NCI-H2107 (cell line): ENCODE measurements around the gene MTURN.
"Not testable (repeated sequence)": the region's sequence is repeated elsewhere in the genome, so short reads cannot be mapped to it uniquely, and the experiment has no call there.

ENCODE experiments used
- DNase-seq: peaks from one replicate; lab custom pipeline; 2025; lab: John Stamatoyannopoulos, UW

The MTURN gene

GRCh38 chr7:30181211-30181610 lies 46.4 kb downstream of the MTURN start:
- no peak for DNase-seq

GRCh38 chr7:30181736-30182522 lies 47.1 kb downstream of the MTURN start:
- no peak for DNase-seq

GRCh38 chr7:30182814-30183213 lies 48.0 kb downstream of the MTURN start:
- DNase-seq, result no peak

- no peak for DNase-seq
These were observed 49.1 kb downstream of the MTURN start for GRCh38 chr7:30183749-30184369.

GRCh38 chr7:30184791-30185487 lies 50.2 kb downstream of the MTURN start:
- no peak for DNase-seq

- no peak for DNase-seq
These were observed 50.7 kb downstream of the MTURN start for GRCh38 chr7:30185496-30185895.

- no peak for DNase-seq
These were observed 51.9 kb downstream of the MTURN start for GRCh38 chr7:30186725-30187124.

- DNase-seq, result no peak
These were observed 52.7 kb downstream of the MTURN start for GRCh38 chr7:30187513-30187912.

- DNase-seq, result not testable (repeated sequence)
These were observed 53.6 kb downstream of the MTURN start for GRCh38 chr7:30188381-30188780.

GRCh38 chr7:30188811-30189210 lies 54.0 kb downstream of the MTURN start:
- DNase-seq, result no peak

GRCh38 chr7:30191809-30192208 lies 57.0 kb downstream of the MTURN start:
- no peak for DNase-seq

- DNase-seq, result no peak
These were observed 58.7 kb downstream of the MTURN start for GRCh38 chr7:30193336-30193943.

GRCh38 chr7:30196408-30196807 lies 61.6 kb downstream of the MTURN start:
- DNase-seq, result no peak

- no peak for DNase-seq
These were observed 62.7 kb downstream of the MTURN start for GRCh38 chr7:30197438-30197837.

- no peak for DNase-seq
These were observed 64.5 kb downstream of the MTURN start for GRCh38 chr7:30199271-30199670.

- no peak for DNase-seq
These were observed 65.8 kb downstream of the MTURN start for GRCh38 chr7:30200591-30200990.

GRCh38 chr7:30201161-30201666 lies 66.4 kb downstream of the MTURN start:
- no peak for DNase-seq

- DNase-seq, result no peak
These were observed 67.1 kb downstream of the MTURN start for GRCh38 chr7:30201921-30202320.

GRCh38 chr7:30202671-30203070 lies 67.9 kb downstream of the MTURN start:
- no peak for DNase-seq

GRCh38 chr7:30206491-30206890 lies 71.7 kb downstream of the MTURN start:
- DNase-seq, result no peak

GRCh38 chr7:30206942-30207341 lies 72.2 kb downstream of the MTURN start:
- DNase-seq, result no peak

GRCh38 chr7:30207376-30207775 lies 72.6 kb downstream of the MTURN start:
- no peak for DNase-seq
